SH-SY5Y (cell line): Measurements from ENCODE around the gene AGO1.

Experiments
- GATA2 ChIP-seq: IDR thresholded peaks from 2 replicates; pipeline ENCODE4 v1.6.1; 2011; ENCODE audit warnings: mild to moderate bottlenecking, low read depth, low read length
- GATA3 ChIP-seq: IDR thresholded peaks from 2 replicates; pipeline ENCODE4 v1.6.1; 2011; ENCODE audit warnings: low read depth, mild to moderate bottlenecking, low read length, moderate library complexity

AGO1 gene

GRCh38 chr1:35882945-35883634 lies at the start of gene AGO1:
AGO1 (plus strand) TSS chr1:35883209; CDS start chr1:35883422, 213 bp downstream.
- no peak for TF ChIP-seq GATA3
- TF ChIP-seq GATA2: no peak

GRCh38 chr1:35833395-35833794 lies 49.6 kb upstream of the AGO1 start:
- TF ChIP-seq GATA2: no peak
- no peak for TF ChIP-seq GATA3

- no peak for TF ChIP-seq GATA3
- TF ChIP-seq GATA2: no peak
These were observed 48.8 kb upstream of the AGO1 start for GRCh38 chr1:35834218-35834617.

- TF ChIP-seq GATA2: no peak
- TF ChIP-seq GATA3: no peak
These were observed 47.6 kb upstream of the AGO1 start for GRCh38 chr1:35835398-35835797.

GRCh38 chr1:35836734-35837133 lies 46.3 kb upstream of the AGO1 start:
- TF ChIP-seq GATA2: no peak
- no peak for TF ChIP-seq GATA3

GRCh38 chr1:35838693-35839245 lies 44.2 kb upstream of the AGO1 start:
- TF ChIP-seq GATA2 (no peak), GATA3 (no peak)

GRCh38 chr1:35844826-35845225 lies 38.2 kb upstream of the AGO1 start:
- no peak for TF ChIP-seq GATA3
- no peak for TF ChIP-seq GATA2

GRCh38 chr1:35845766-35846165 lies 37.2 kb upstream of the AGO1 start:
- TF ChIP-seq GATA2 (no peak), GATA3 (no peak)

GRCh38 chr1:35847935-35848565 lies 35.0 kb upstream of the AGO1 start:
- TF ChIP-seq GATA2 (no peak), GATA3 (no peak)

- TF ChIP-seq GATA3 (no peak), GATA2 (no peak)
These were observed 33.0 kb upstream of the AGO1 start for GRCh38 chr1:35850051-35850450.

- TF ChIP-seq GATA3 (no peak), GATA2 (no peak)
These were observed 32.3 kb upstream of the AGO1 start for GRCh38 chr1:35850716-35851115.

- TF ChIP-seq GATA3 (no peak), GATA2 (no peak)
These were observed 31.7 kb upstream of the AGO1 start for GRCh38 chr1:35851132-35851869.

- no peak for TF ChIP-seq GATA2
- TF ChIP-seq GATA3: no peak
These were observed 30.8 kb upstream of the AGO1 start for GRCh38 chr1:35852241-35852640.

GRCh38 chr1:35854989-35855700 lies 27.9 kb upstream of the AGO1 start:
- TF ChIP-seq GATA2 (no peak), GATA3 (no peak)
